IMR-90 (cell line): ENCODE data around the gene ANKUB1. TPM values are rescaled to one million over a fixed set of nuclear protein-coding genes. Genes with fewer than 3 reads are reported as not detected.
"Not testable (repeated sequence)": the region's sequence is repeated elsewhere in the genome, so short reads cannot be mapped to it uniquely, and the experiment has no call there.

Experiments
- ATAC-seq: fragments of 200-7000 bp; cut with Tn5 transposase; 2 replicates; pipeline ENCODE4 v1.9.1; 2020; ENCODE audit warnings: low read depth, mild to moderate bottlenecking, moderate library complexity
- BruUV-seq: library from RNA; stranded (reverse); fragments of 400-500 nt; replicated peaks from 2 replicates; lab custom pipeline; 2021; lab: Mats Ljungman, UMichigan
- CTCF ChIA-PET: fragments of 300-600 bp; formaldehyde crosslinking; extraction: SDS; loops from one replicate; lab custom pipeline; 2021; ENCODE audit warnings: antibody characterized with exemption; lab: Yijun Ruan, JAX
- POLR2A ChIA-PET: fragments of 300-600 bp; sonication (Branson Sonifier 250); formaldehyde crosslinking; loops from one replicate; lab custom pipeline; 2022; ENCODE audit warnings: antibody characterized with exemption; ENCODE audit not compliant: unreplicated experiment; lab: Charles Lee
- DNase-seq: peaks from one replicate; pipeline ENCODE4 v3.0.0; 2013
- H2AFZ ChIP-seq: replicated peaks from 2 replicates; pipeline ENCODE3; 2013; ENCODE audit warnings: low read length, mild to moderate bottlenecking; ENCODE audit not compliant: poor library complexity
- H2AK5ac ChIP-seq: 2 replicates; pipeline ENCODE4 v1.6.1; 2013; ENCODE audit warnings: low read depth, low read length, inconsistent platforms
- H2AK9ac ChIP-seq: replicated peaks from 2 replicates; pipeline ENCODE3; 2013; ENCODE audit warnings: mild to moderate bottlenecking, low read depth, low read length, moderate library complexity; ENCODE audit not compliant: poor library complexity
- H2BK120ac ChIP-seq: 2 replicates; pipeline ENCODE4 v1.6.1; 2013; ENCODE audit warnings: low read depth, low read length, inconsistent platforms
- H2BK15ac ChIP-seq: 3 replicates; pipeline ENCODE4 v1.6.1; 2013; ENCODE audit warnings: low read depth, low read length, inconsistent platforms
- H2BK20ac ChIP-seq: 2 replicates; pipeline ENCODE4 v1.6.1; 2013; ENCODE audit warnings: low read depth, mild to moderate bottlenecking, inconsistent platforms, low read length, moderate library complexity
- H2BK5ac ChIP-seq: 2 replicates; pipeline ENCODE4 v1.6.1; 2013; ENCODE audit warnings: mild to moderate bottlenecking, low read depth, low read length, inconsistent platforms; ENCODE audit not compliant: poor library complexity, severe bottlenecking
- H3K14ac ChIP-seq: replicated peaks from 2 replicates; pipeline ENCODE4 v1.6.1; 2013; ENCODE audit warnings: low read depth, low read length, inconsistent platforms
- H3K18ac ChIP-seq: 2 replicates; pipeline ENCODE4 v1.6.1; 2013; ENCODE audit warnings: low read depth, low read length, control low read depth
- H3K23ac ChIP-seq: 2 replicates; pipeline ENCODE4 v1.6.1; 2013; ENCODE audit warnings: low read depth, low read length, inconsistent platforms
- H3K27ac ChIP-seq: 2 replicates; pipeline ENCODE4 v1.5.1; 2013; ENCODE audit warnings: mild to moderate bottlenecking, control low read depth, low read length; ENCODE audit not compliant: insufficient read depth
- H3K27me3 ChIP-seq: 2 replicates; pipeline ENCODE4 v1.6.1; 2013; ENCODE audit warnings: low read length; ENCODE audit not compliant: control insufficient read depth, insufficient read depth
- H3K36me3 ChIP-seq: 2 replicates; pipeline ENCODE4 v1.6.1; 2013; ENCODE audit warnings: low read length, mixed read lengths; ENCODE audit not compliant: control insufficient read depth, insufficient read depth
- H3K4ac ChIP-seq: 2 replicates; pipeline ENCODE4 v1.6.1; 2013; ENCODE audit warnings: low read depth, low read length, inconsistent platforms
- H3K4me1 ChIP-seq: 2 replicates; pipeline ENCODE4 v1.6.1; 2013; ENCODE audit warnings: low read length, mixed read lengths; ENCODE audit not compliant: control insufficient read depth, insufficient read depth
- H3K4me2 ChIP-seq: 2 replicates; pipeline ENCODE4 v1.6.1; 2013; ENCODE audit warnings: low read depth, mild to moderate bottlenecking, control low read depth, low read length, moderate library complexity
- H3K4me3 ChIP-seq: 2 replicates; pipeline ENCODE4 v1.5.1; 2013; ENCODE audit warnings: low read depth, mild to moderate bottlenecking, control low read depth, low read length, moderate library complexity; ENCODE audit not compliant: insufficient read depth
- H3K56ac ChIP-seq: 2 replicates; pipeline ENCODE4 v1.6.1; 2013; ENCODE audit warnings: low read length, inconsistent platforms; ENCODE audit not compliant: insufficient read depth; ENCODE audit errors: extremely low read depth
- H3K79me1 ChIP-seq, 2 experiments: 2 replicates each; pipeline ENCODE4 v1.6.1; 2013; ENCODE audit warnings: low read length in 2 of 2, inconsistent platforms in 1 of 2, low read depth in 1 of 2
- H3K9ac ChIP-seq: 2 replicates; pipeline ENCODE4 v1.6.1; 2013; ENCODE audit warnings: low read depth, low read length, control low read depth
- H3K9me1 ChIP-seq: 2 replicates; pipeline ENCODE4 v1.6.1; 2013; ENCODE audit warnings: low read length, inconsistent platforms; ENCODE audit not compliant: insufficient read depth
- H3K9me3 ChIP-seq: 2 replicates; pipeline ENCODE4 v1.6.1; 2013; ENCODE audit warnings: low read length; ENCODE audit not compliant: control insufficient read depth, insufficient read depth
- H4K20me1 ChIP-seq: 2 replicates; pipeline ENCODE4 v1.6.1; 2013; ENCODE audit warnings: low read length, inconsistent platforms; ENCODE audit not compliant: insufficient read depth
- H4K5ac ChIP-seq: 2 replicates; pipeline ENCODE4 v1.6.1; 2013; ENCODE audit warnings: mild to moderate bottlenecking, low read depth, low read length, control low read depth
- H4K8ac ChIP-seq, 2 experiments: 2 replicates each; pipeline ENCODE4 v1.6.1; 2013; ENCODE audit warnings: low read depth in 2 of 2, low read length in 2 of 2, control low read depth in 1 of 2, inconsistent platforms in 1 of 2
- H4K91ac ChIP-seq: 2 replicates; pipeline ENCODE4 v1.6.1; 2013; ENCODE audit warnings: low read depth, low read length, inconsistent platforms; ENCODE audit not compliant: insufficient read depth
- WGBS, 2 experiments: methylation state at CpG; one replicate each; pipeline versions ENCODE4 v1.1.5 to v1.1.7; 2013; ENCODE audit warnings: missing lambda C conversion rate in 2 of 2; ENCODE audit not compliant: insufficient read length in 1 of 2; ENCODE audit errors: extremely low coverage in 2 of 2; 5-methylcytosine and 5-hydroxymethylcytosine counted together
- dilution Hi-C: fragments of 300-500 bp; cut with HindIII; formaldehyde crosslinking; loops from one replicate; pipeline ENCODE4 v1.14.3; 2018; ENCODE audit warnings: low sequenced_read_pairs; ENCODE audit not compliant: unreplicated experiment
- in situ Hi-C: fragments of 300-500 bp; cut with MboI; formaldehyde crosslinking; loops from 3 replicates; pipeline ENCODE4 v1.14.3; 2019; ENCODE audit warnings: low sequenced_read_pairs, inconsistent platforms, mixed read lengths
- intact Hi-C: fragments of 100-400 bp; cut with micrococcal nuclease; formaldehyde crosslinking; loops from 2 replicates; pipeline ENCODE4 v1.10.0; 2022
- polyA plus RNA-seq, 3 experiments: library from polyadenylated mRNA; depleted of rRNA; stranded (reverse); fragments of >200 nt; gene quantifications; 2 replicates each; pipeline ENCODE4 v1.2.3, GENCODE V29; 2012; ENCODE audit warnings: low replicate concordance in 1 of 3
- total RNA-seq: library from RNA; depleted of rRNA; stranded (reverse); fragments of >200 nt; gene quantifications from 2 replicates; pipeline ENCODE4 v1.2.3, GENCODE V29; 2012

The ANKUB1 gene
- total and polyA plus RNA-seq, 2 of the 4 experiments (the other 2 are of a cell fraction): not detected

DNA sequence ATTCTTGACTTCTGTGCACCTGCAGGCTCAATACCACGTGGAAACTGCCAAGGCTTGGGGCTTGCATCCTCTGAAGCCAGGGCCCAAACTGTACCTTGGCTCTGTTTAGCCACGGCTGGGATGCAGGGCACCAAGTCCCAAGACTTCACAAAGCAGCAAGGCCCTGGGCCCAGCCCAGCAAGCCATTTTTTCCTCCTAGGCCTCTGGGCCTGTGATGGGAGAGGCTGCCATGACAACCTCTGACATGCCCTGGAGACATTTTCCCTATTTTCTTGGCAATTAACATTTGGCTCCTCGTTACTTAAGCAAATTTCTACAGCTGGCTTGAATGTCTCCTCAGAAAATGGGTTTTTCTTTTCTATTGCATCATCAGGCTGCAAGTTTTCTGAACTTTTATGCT, 46.1 kb upstream of the ANKUB1 start:
- H3K4me3 ChIP-seq, intact Hi-C loops, H3K23ac ChIP-seq, H2BK15ac ChIP-seq, H3K4me2 ChIP-seq, H4K91ac ChIP-seq, H3K36me3 ChIP-seq, H2AFZ ChIP-seq, H2BK20ac ChIP-seq, H2AK9ac ChIP-seq, H3K4ac ChIP-seq, H3K9me3 ChIP-seq, DNase-seq, H3K27me3 ChIP-seq, H3K14ac ChIP-seq, BruUV-seq, H2BK120ac ChIP-seq, H3K9ac ChIP-seq, H4K5ac ChIP-seq, CTCF ChIA-PET, ATAC-seq, H3K4me1 ChIP-seq, H3K18ac ChIP-seq, POLR2A ChIA-PET, dilution Hi-C loops, H3K27ac ChIP-seq, H2AK5ac ChIP-seq, H4K20me1 ChIP-seq, H3K9me1 ChIP-seq, H2BK5ac ChIP-seq, H3K56ac ChIP-seq, in situ Hi-C loops, H4K8ac ChIP-seq: not testable (repeated sequence)
- H3K79me1 ChIP-seq: peaks cover 13 to 21% of the 10 kb centered on the region in 2 experiments
- no CpG with 5 or more reads among the region's 3 CpGs for WGBS, 2 experiments
